Esophagus squamous epithelium (tissue), 4 donors: ENCODE data around the gene GIGYF2.

ENCODE experiments used
- CTCF ChIP-seq, 6 experiments: fragments of 450-650 bp in 4 of 6; fragments of 200-600 bp in 2 of 6; sonication (generic) in 2 of 6; IDR thresholded peaks; one replicate each; pipeline ENCODE4 v1.5.1; 2016 to 2019; ENCODE audit warnings: antibody characterized with exemption in 6 of 6, mild to moderate bottlenecking in 4 of 6, moderate library complexity in 4 of 6
- POLR2A ChIP-seq, 4 donors: fragments of 450-650 bp; IDR thresholded peaks; one replicate each; pipeline ENCODE4 v1.6.1; 2017; ENCODE audit warnings: antibody characterized with exemption in 4 of 4, mild to moderate bottlenecking in 4 of 4, moderate library complexity in 3 of 4

- TF ChIP-seq CTCF (IDR thresholded peaks at IDR 0.05) = no peak
- no peak for TF ChIP-seq POLR2A (IDR thresholded peaks at IDR 0.05)
These were observed 168.0 kb downstream of the GIGYF2 start for GRCh38 chr2:232865165-232865564.
